ENCODE data around the gene PRR35. TPM values are rescaled to one million over a fixed set of nuclear protein-coding genes. Genes with fewer than 3 reads are reported as not detected.

PRR35 gene
- total RNA-seq, 1 donor from 2014 or later, result 0.25 TPM

DNA sequence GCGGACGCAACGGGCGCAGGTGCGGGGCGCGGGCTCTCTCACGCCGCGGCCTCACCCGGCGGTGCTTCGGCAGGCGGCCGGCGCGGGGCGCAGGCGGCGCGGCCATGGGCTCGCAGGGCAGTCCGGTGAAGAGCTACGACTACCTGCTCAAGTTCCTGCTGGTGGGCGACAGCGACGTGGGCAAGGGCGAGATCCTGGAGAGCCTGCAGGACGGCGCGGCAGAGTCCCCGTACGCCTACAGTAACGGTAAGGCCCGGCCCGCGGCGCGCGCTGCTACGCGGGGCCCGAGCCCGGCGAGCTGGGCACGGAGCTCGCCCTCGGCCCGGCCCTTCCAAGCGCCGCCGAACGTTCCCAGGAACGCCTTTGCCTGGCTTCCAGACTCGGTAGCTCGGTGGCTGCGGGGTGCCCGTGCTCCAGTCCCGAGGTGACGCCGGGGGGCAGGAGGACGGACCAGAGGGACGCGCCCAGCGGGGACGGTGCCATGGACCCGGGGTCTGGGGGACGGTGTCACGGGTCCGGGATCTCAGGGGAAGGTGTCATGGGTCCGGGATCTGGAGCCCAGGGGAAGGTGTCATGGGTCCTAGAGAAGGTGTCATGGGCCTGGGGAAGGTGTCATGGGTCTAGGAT, 30.1 kb downstream of the PRR35 start:
- Mint-ChIP-seq H3K36me3 (no peaks in the 10 kb centered on the region), H3K9me3 (no peaks in the 10 kb centered on the region), H3K4me3 (peak overlapping the region; percentile 83), H3K27ac (peak overlapping the region; percentile 82), H3K27me3 (ENCODE audit: low read depth) (peaks cover 6% of the 10 kb centered on the region), H3K4me1 (peaks cover 49% of the 10 kb centered on the region)
- no peak for DNase-seq (ENCODE audit: low spot score in 2 of 2, unreplicated experiment in 2 of 2)
- TF ChIP-seq, protein P1, sequence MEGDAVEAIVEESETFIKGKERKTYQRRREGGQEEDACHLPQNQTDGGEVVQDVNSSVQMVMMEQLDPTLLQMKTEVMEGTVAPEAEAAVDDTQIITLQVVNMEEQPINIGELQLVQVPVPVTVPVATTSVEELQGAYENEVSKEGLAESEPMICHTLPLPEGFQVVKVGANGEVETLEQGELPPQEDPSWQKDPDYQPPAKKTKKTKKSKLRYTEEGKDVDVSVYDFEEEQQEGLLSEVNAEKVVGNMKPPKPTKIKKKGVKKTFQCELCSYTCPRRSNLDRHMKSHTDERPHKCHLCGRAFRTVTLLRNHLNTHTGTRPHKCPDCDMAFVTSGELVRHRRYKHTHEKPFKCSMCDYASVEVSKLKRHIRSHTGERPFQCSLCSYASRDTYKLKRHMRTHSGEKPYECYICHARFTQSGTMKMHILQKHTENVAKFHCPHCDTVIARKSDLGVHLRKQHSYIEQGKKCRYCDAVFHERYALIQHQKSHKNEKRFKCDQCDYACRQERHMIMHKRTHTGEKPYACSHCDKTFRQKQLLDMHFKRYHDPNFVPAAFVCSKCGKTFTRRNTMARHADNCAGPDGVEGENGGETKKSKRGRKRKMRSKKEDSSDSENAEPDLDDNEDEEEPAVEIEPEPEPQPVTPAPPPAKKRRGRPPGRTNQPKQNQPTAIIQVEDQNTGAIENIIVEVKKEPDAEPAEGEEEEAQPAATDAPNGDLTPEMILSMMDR (IDR thresholded peaks at IDR 0.05; ENCODE audit: unreplicated experiment), result no peak

DNA sequence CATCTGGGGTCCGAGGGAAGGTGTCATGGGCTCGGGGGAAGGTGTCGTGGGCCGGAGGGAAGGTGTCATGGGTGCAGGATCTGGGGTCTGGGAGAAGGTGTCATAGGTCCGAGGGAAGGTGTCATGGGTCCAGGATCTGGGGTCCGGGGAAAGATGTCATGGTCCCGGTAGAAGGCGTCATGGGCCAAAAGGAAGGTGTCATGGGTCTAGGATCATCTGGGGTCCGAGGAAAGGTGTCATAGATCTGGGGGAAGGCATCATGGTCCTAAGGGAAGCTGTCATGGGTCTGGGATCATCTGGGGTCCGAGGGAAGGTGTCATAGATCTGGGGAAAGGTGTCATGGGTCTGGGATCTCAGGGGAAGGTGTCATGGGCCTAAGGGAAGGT, 30.6 kb downstream of the PRR35 start:
- no peaks in the 10 kb centered on the region for H3K9me3 Mint-ChIP-seq
- peaks cover 2% of the 10 kb centered on the region for H3K27me3 Mint-ChIP-seq (ENCODE audit: low read depth)
- DNase-seq (ENCODE audit: low spot score in 2 of 2, unreplicated experiment in 2 of 2), result no peak
- peak overlapping the region; percentile 82 for H3K27ac Mint-ChIP-seq
- H3K4me3 Mint-ChIP-seq, result peak overlapping the region; percentile 83
- H3K36me3 Mint-ChIP-seq, result no peaks in the 10 kb centered on the region
- peaks cover 44% of the 10 kb centered on the region for H3K4me1 Mint-ChIP-seq
- TF ChIP-seq, protein P1 (IDR thresholded peaks at IDR 0.05; ENCODE audit: unreplicated experiment), result no peak

DNA sequence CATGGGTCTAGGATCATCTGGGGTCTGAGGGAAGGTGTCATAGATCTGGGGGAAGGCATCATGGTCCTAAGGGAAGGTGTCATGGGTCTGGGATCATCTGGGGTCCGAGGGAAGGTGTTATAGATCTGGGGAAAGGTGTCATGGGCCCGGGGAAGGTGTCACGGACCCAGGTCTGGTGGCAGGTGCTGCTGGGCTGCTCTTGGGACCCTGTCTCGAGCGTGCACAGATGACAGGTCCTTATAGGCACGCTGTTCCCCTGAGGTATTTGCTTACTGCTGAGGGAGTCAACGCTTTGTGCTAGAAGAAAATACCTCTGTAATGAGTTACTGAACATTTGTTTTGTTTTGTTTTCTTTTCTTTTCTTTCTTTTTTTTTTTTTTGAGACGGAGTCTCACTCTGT, 31.0 kb downstream of the PRR35 start:
- Mint-ChIP-seq H3K4me3 (peak overlapping the region; percentile 83), H3K36me3 (peaks cover 4% of the 10 kb centered on the region), H3K27me3 (ENCODE audit: low read depth) (no peaks in the 10 kb centered on the region), H3K4me1 (peaks cover 42% of the 10 kb centered on the region), H3K27ac (peak overlapping the region; percentile 82), H3K9me3 (no peaks in the 10 kb centered on the region)
- DNase-seq (ENCODE audit: low spot score in 2 of 2, unreplicated experiment in 2 of 2), result no peak
- TF ChIP-seq, protein P1 (IDR thresholded peaks at IDR 0.05; ENCODE audit: unreplicated experiment), result no peak

DNA sequence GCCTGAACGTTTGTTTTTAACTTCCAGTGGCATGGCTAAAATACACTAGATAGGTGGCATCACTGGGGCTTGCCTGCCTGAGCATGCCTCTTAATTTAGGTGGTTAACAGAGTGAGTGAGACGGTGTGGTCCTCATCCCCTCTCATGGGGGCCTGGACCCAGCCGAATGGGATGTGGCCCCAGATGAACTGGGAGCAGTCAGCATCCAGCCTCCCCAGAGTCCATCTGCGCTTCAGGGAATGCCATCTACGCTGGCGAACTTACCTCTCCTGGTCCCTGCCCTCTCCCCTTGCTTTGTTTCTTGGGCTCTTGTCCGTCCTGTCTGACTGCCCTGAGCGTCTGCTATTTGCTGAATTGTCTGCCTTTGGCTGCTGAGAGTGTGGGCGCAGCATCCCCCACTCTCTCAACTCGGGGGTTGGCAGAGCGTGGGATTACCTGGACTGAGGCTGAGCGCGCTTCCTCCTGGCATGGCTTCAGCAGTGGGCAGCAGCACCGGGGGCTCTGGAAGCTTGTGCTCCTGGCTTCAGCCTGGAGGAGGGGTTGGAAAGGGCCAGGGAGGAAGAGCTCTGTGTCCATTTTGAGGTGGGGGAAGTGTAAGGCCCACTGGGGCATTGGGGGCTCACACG, 31.8 kb downstream of the PRR35 start:
- Mint-ChIP-seq H3K9me3 (no peaks in the 10 kb centered on the region), H3K4me3 (peak overlapping the region; percentile 83), H3K4me1 (peaks cover 40% of the 10 kb centered on the region), H3K36me3 (peaks cover 12% of the 10 kb centered on the region), H3K27ac (peak overlapping the region; percentile 77), H3K27me3 (ENCODE audit: low read depth) (no peaks in the 10 kb centered on the region)
- no peak for DNase-seq (ENCODE audit: low spot score in 2 of 2, unreplicated experiment in 2 of 2)
- TF ChIP-seq, protein P1 (IDR thresholded peaks at IDR 0.05; ENCODE audit: unreplicated experiment), result no peak

DNA sequence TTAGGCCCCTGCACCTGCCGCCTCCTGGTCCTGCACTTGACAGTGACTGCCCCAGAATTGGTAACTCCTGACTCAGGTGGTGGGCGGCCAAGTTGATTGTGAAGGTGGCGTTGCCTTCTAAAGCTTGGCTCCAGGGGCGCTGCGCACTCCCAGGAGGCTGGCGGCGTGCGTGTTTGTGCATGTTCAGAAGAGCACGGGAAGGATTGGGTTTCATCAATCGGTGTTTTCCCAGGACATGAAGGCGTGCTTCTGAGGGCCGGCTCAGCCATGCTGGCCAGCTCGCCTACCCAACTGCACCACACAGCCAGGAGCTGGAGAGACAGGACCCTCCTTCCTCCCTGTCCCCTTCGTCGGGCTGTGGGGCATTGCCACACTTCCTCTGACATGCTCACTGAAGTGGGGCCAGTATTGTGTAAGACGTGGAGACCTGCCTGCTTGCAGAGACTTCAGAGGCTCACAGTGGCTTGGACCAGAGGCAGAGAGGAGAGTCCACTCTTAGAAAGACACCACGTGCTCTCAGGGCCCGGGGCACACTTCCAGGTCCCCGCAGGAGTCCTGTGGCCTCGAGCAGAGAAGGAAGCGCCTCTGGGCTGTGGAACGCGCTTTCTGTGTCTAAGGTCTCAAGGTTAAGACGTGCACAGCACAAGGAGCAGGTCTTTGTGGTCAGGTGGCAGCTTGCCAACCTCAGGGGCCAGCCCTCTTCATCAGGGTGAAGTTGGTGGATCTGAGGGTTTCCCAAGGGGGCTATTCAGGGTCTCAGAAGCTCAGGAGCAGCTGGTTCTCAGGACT, 32.5 kb downstream of the PRR35 start:
- H3K27me3 Mint-ChIP-seq (ENCODE audit: low read depth), result no peaks in the 10 kb centered on the region
- peaks cover 13% of the 10 kb centered on the region for H3K36me3 Mint-ChIP-seq
- H3K9me3 Mint-ChIP-seq, result no peaks in the 10 kb centered on the region
- TF ChIP-seq, protein P1 (IDR thresholded peaks at IDR 0.05; ENCODE audit: unreplicated experiment), result no peak
- DNase-seq (ENCODE audit: low spot score in 2 of 2, unreplicated experiment in 2 of 2), result no peak
- peak overlapping the region; percentile 83 for H3K4me3 Mint-ChIP-seq
- H3K4me1 Mint-ChIP-seq, result peaks cover 36% of the 10 kb centered on the region
- H3K27ac Mint-ChIP-seq, result peak overlapping the region; percentile 77
